ENCODE measurements around the gene TRIM46. TPM values are rescaled to one million over a fixed set of nuclear protein-coding genes. Genes with fewer than 3 reads are reported as not detected.

Gene TRIM46
- total RNA-seq, 6 donors from 2014 or later: 0.30 to 0.64 (median 0.57) TPM; not detected in 3

Small RNAs within 50 kb of the gene (small RNA-seq; reads per million reads assigned to genes)
- gene HMGN2P18: 0 reads per million in 4 donors

Other genes starting within 250 kb of the TRIM46 start
- gene PMVK, start 237.1 kb upstream of the TRIM46 start, total RNA-seq: 10 to 100 TPM in 5 of 6 donors, 1 to 10 TPM in 1; 9.4 to 51.6 (median 29.8) TPM
- 100 to 1,000 TPM in 1 of 6 donors, 10 to 100 TPM in 5; 72.1 to 108 (median 83.7) TPM for gene PBXIP1, start 217.8 kb upstream of the TRIM46 start, total RNA-seq
- 10 to 100 TPM; 20.1 to 41.9 (median 27.5) TPM for gene PYGO2, start 212.1 kb upstream of the TRIM46 start, total RNA-seq
- 100 to 1,000 TPM in 1 of 6 donors, 10 to 100 TPM in 5; 55.5 to 130 (median 69.1) TPM for gene SHC1, start 203.1 kb upstream of the TRIM46 start, total RNA-seq
- 10 to 100 TPM in 5 of 6 donors, 1 to 10 TPM in 1; 9.9 to 31.1 (median 22.5) TPM for gene CKS1B, start 199.2 kb upstream of the TRIM46 start, total RNA-seq
- gene FLAD1, start 190.5 kb upstream of the TRIM46 start, total RNA-seq: 10 to 100 TPM; 15.6 to 62.9 (median 29.8) TPM
- 1 to 10 TPM in 1 of 6 donors, under 1 TPM in 1, not detected in 4; 0.57 to 1.0 TPM for gene LENEP, start 180.3 kb upstream of the TRIM46 start, total RNA-seq
- gene ZBTB7B, start 171.0 kb upstream of the TRIM46 start, total RNA-seq: 10 to 100 TPM; 43.9 to 88.2 (median 66.2) TPM
- 1 to 10 TPM in 4 of 6 donors, under 1 TPM in 2; 0.49 to 2.1 (median 1.1) TPM for gene DCST2, start 140.1 kb upstream of the TRIM46 start, total RNA-seq
- gene DCST1, start 140.0 kb upstream of the TRIM46 start, total RNA-seq: under 1 TPM in 1 of 6 donors, not detected in 5; 0.89 TPM
- gene ADAM15, start 122.5 kb upstream of the TRIM46 start, total RNA-seq: 100 to 1,000 TPM in 4 of 6 donors, 10 to 100 TPM in 2; 52.1 to 246 (median 106) TPM
- 1 to 10 TPM; 2.8 to 8.1 (median 7.0) TPM for gene EFNA4, start 110.1 kb upstream of the TRIM46 start, total RNA-seq
- gene EFNA3, start 95.0 kb upstream of the TRIM46 start, total RNA-seq: 1 to 10 TPM in 4 of 6 donors, under 1 TPM in 2; 0.33 to 2.1 (median 1.4) TPM
- 100 to 1,000 TPM; 131 to 226 (median 164) TPM for gene EFNA1, start 46.0 kb upstream of the TRIM46 start, total RNA-seq
- gene SLC50A1, start 38.0 kb upstream of the TRIM46 start, total RNA-seq: 10 to 100 TPM; 19.9 to 49.9 (median 42.7) TPM
- gene DPM3, start 33.3 kb upstream of the TRIM46 start, total RNA-seq: 100 to 1,000 TPM in 2 of 6 donors, 10 to 100 TPM in 3, not detected in 1; 25.1 to 112 (median 67.5) TPM
- 100 to 1,000 TPM in 4 of 6 donors, 10 to 100 TPM in 2; 47.1 to 166 (median 131) TPM for gene KRTCAP2, start 545 bp upstream of the TRIM46 start, total RNA-seq
- gene THBS3, start 34.0 kb downstream of the TRIM46 start, total RNA-seq: 10 to 100 TPM; 18.3 to 97.4 (median 27.6) TPM
- gene MTX1, start 34.8 kb downstream of the TRIM46 start, total RNA-seq: 10 to 100 TPM; 23.0 to 68.4 (median 37.4) TPM
- 10 to 100 TPM in 5 of 6 donors, 1 to 10 TPM in 1; 9.3 to 30.3 (median 20.6) TPM for gene ENTREP3, start 81.6 kb downstream of the TRIM46 start, total RNA-seq
- 10 to 100 TPM; 61.5 to 96.1 (median 70.4) TPM for gene SCAMP3, start 88.5 kb downstream of the TRIM46 start, total RNA-seq
- gene CLK2, start 99.7 kb downstream of the TRIM46 start, total RNA-seq: 10 to 100 TPM; 32.7 to 92.2 (median 48.1) TPM
- 1 to 10 TPM; 1.1 to 6.3 (median 2.6) TPM for gene HCN3, start 103.6 kb downstream of the TRIM46 start, total RNA-seq
- under 1 TPM in 2 of 6 donors, not detected in 4; 0.14 to 0.17 TPM for gene PKLR, start 127.6 kb downstream of the TRIM46 start, total RNA-seq
- 100 to 1,000 TPM; 129 to 256 (median 179) TPM for gene FDPS, start 135.0 kb downstream of the TRIM46 start, total RNA-seq
- gene RUSC1, start 147.0 kb downstream of the TRIM46 start, total RNA-seq: 10 to 100 TPM; 21.4 to 41.9 (median 31.2) TPM